HG03558 (cell line): Measurements from ENCODE around the gene DPYSL4.

Experiments
- ATAC-seq: cut with Tn5 transposase; IDR thresholded peaks from one replicate; pipeline ENCODE4 v1.9.1; 2021; ENCODE audit warnings: moderate number of reproducible peaks; ENCODE audit not compliant: unreplicated experiment; ENCODE audit errors: extremely low read depth

DPYSL4 gene

DNA sequence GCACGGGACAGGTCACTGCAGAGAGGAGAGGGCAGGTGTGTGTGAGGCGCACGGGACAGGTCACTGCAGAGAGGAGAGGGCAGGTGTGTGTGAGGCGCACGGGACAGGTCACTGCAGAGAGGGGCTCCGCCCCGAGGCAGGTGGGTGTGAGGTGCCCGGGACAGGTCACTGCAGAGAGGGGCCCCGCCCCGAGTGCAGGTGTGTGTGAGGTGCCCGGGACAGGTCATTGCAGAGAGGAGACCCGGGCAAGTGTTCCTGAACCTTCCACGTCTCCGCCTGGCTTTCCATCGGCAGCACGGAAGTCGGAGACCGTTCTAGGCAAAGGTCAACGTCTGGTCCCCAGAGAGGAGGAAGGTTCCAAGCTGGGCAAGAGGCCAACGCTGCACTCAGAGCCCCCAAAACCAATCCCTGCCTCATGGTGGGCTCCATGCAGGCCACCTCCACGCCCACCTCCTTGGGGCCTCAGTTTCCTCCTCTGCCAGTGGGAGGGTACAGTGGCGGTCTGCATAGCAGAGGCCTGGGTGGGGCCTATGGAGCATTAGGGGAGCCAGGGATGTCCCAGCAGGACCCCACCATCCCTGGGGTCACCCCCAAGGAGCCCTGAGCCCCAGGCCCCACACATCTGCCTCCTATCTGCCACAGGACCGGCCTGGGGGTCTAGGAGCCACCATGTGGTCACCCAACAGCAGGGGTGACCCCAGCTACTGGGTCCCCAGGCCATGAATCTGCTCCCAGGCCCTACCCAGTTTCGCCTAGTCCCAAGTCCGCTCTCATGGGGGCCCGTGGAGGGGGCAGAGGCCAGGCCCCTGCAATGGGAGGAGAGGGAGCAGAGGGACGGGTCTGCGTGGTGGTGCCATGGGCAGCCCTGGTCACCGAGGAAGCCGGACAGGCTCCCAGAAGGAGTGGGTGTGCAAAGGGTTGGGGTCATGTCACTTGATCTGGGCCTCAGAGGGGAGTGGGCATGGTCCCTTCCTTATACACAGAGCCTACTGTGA lies 64.0 kb downstream of the DPYSL4 start:
- ATAC-seq, result no peak

DNA sequence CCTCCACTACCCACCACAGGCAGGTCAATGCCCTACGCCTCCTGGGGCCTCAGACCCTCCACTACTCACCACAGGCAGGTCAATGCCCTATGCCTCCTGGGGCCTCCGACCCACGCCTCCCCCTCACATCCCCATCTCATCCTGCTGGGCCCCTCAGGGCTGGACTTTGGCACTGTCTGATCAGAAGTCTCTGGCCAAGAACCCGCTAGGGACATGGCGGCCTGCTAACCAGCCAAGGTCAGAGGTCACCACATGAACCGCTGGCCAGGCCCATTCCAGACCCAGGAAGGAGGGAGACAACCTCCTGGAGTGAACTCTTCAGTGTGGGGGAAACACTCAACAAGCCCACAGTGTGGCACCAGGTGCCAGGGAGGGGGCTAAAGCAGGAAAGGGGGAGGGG lies 65.2 kb downstream of the DPYSL4 start:
- no peak for ATAC-seq

DNA sequence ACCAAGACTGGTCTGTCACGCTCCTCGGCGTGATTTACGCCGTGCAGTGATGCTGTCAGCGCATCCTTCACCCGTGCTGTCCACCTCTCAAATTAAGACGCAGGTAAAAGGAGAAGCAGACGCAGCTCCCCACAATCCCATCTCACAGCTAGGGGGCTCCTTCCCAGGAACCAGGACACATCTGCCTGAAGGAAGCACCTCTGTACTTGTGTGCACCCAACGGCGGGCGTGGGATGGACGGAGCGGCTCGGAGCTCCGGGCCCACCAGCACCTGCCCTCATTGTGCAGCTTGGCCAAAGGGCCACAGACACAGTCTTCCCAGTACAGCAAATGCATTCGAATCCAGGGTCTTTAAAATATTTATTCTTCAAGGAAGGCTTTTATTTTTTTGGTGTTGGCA lies 65.7 kb downstream of the DPYSL4 start:
- no peak for ATAC-seq

DNA sequence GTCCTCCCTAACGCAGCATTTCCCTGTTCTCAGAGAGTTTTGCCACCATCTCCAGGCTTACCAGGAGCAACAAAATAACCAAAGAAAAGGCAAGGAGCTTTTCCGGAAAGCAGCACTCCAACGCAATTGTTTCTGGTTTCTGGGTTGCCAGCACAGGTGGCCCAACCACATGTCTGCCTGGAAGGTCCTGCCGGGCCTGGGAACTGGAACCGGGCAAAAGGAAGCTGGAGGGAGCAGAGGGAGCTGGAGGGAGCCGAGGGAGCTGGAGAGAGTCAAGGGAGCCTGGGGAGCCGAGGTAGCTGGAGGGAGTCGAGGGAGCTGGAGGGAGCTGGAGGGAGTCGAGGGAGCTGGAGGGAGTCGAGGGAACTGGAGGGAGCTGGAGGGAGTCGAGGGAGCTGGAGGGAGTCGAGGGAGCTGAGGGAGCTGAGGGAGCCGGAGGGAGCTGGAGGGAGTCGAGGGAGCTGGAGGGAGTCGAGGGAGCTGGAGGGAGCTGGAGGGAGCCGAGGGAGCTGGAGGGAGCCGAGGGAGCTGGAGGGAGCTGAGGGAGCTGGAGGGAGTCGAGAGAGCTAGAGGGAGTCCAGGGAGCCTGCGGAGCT lies 66.4 kb downstream of the DPYSL4 start:
- ATAC-seq, result no peak

DNA sequence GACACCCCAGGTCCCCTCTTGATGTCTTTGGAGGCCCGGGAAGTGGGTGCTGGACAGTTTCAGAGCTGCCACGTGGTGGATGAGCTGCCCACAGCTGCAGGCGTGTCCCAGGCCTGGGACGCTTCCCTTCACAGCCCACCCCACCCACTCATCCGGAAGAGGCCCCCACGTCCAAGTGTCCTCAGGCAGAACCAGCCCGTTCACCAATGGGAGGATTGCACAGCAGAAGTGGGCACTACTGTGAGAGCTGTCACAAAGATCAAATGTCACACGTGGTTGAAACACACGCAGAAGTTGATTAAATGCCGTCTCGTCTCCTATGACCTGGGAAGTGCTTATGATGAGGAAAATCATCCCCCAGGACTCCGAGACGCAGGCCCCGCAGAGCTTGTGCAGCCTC lies 68.1 kb downstream of the DPYSL4 start:
- no peak for ATAC-seq
